Transverse colon (tissue), 4 donors: ENCODE data around the gene ADAMTS14.

Source experiments
- POLR2A ChIP-seq: fragments of 450-650 bp; IDR thresholded peaks from one replicate; pipeline ENCODE4 v1.6.1; 2016; ENCODE audit warnings: antibody characterized with exemption, mild to moderate bottlenecking, moderate library complexity
- POLR2AphosphoS5 ChIP-seq, 3 donors: sonication (generic); formaldehyde crosslinking; IDR thresholded peaks; one replicate each; pipeline ENCODE4 v1.6.1; 2016; ENCODE audit warnings: antibody characterized with exemption in 3 of 3
- TF ChIP-seq, protein P1 (sequence below), 5 experiments: fragments of 200-600 bp in 3 of 5; fragments of 450-650 bp in 2 of 5; sonication (generic) in 3 of 5; IDR thresholded peaks; 1 replicate in 2 of 5; 2 replicates in 3 of 5; pipeline ENCODE4 v1.5.1; 2016 to 2017; ENCODE audit warnings: antibody characterized with exemption in 5 of 5, inconsistent platforms in 3 of 5, mild to moderate bottlenecking in 2 of 5, moderate library complexity in 1 of 5

DNA sequence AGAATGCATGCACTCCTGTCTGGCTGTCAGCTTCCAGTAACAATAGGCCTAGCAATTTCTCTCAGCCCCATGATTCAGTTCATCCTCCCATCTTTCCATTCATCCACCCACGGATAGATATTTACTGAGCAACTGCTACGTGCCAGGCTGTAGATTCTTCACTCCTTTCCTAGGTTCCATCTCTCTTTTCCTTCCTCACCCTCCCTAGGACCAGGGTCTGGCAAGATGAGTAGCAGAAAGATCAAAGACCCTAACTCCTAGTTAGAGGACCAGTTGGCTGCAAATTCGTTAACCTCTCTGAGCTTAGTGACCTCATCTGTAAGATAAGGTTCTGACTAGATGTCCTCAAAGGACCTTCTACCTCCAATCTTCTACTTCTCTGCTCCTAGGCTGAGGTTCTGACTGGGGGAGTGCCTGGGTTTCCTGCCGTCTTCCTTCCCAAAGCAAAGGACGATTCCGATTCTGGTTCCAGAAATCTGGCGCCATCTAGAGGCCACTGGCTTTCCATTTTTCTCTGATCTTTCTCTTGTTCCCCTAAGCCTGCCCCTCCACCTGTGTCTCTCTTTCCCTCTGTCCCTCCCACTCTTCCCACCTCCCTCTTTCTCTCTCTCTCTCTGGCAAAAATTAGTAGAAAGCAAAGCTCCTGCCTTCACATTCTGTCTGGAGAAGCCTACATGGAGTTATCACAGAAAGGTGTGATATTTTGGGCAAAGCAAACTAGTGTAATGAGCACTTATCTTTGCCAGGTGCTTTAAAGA is 86.6 kb downstream of the ADAMTS14 start:
- TF ChIP-seq, protein P1, sequence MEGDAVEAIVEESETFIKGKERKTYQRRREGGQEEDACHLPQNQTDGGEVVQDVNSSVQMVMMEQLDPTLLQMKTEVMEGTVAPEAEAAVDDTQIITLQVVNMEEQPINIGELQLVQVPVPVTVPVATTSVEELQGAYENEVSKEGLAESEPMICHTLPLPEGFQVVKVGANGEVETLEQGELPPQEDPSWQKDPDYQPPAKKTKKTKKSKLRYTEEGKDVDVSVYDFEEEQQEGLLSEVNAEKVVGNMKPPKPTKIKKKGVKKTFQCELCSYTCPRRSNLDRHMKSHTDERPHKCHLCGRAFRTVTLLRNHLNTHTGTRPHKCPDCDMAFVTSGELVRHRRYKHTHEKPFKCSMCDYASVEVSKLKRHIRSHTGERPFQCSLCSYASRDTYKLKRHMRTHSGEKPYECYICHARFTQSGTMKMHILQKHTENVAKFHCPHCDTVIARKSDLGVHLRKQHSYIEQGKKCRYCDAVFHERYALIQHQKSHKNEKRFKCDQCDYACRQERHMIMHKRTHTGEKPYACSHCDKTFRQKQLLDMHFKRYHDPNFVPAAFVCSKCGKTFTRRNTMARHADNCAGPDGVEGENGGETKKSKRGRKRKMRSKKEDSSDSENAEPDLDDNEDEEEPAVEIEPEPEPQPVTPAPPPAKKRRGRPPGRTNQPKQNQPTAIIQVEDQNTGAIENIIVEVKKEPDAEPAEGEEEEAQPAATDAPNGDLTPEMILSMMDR (IDR thresholded peaks at IDR 0.05) = peak; percentile 66 to 79 (median 76)
- TF ChIP-seq POLR2A = no peak
- TF ChIP-seq POLR2AphosphoS5 (IDR thresholded peaks at IDR 0.05) = no peak
